H4 (cell line): ENCODE data around the gene RFC2. TPM values are rescaled to one million over a fixed set of nuclear protein-coding genes. Genes with fewer than 3 reads are reported as not detected.

ENCODE experiments used
- DNase-seq: peaks from one replicate; pipeline ENCODE4 v3.0.0-alpha.2; 2015; ENCODE audit warnings: low spot score
- total RNA-seq: library from RNA; depleted of rRNA; stranded (reverse); fragments of >200 nt; shearing (Covaris generic); gene quantifications from 2 replicates; pipeline ENCODE4 v1.2.3, GENCODE V29; 2014; rRNA removed

RFC2 gene
- 80.6 and 97.3 TPM in 2 replicates for total RNA-seq

DNA sequence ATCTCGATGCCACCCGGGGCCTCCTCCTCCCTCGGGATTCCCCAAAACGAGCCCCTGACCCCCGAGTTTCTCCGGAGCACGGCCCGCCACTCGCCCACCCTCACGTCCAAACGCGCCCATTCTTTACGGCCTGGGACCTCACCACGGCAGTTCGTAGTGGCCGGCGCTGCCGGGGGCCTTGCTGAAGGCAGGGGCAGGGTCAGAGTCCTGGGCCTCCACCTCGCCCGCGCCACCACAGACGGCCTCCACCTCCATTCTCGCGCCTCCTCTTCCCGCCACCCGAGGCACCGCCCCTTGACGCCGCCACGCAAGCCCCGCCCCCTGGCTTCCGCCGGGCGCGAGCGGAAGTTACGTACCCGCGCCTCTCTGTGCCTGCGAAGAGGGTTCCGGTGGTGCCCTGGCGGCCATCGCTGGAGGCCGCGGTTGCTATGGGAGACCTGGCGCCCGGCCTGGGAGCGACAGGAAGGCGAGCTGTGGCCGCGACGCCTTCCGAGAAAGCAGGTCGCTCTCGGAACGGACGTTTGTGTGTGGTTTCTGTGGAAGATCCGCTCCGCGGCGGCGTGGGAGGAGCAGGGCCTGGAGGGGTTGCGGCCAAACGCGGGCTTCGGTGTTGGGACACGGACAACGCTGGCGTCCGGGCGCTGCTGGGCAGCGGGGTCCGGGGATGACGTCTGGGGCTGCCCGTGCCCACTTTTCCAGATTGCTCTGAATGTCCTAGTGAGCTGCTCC lies at the start of gene RFC2:
TSS of gene RFC2 (minus strand) at position 271 of the 729 bp plus-strand sequence. CDS start at position 255, 16 bp downstream.
- DNase-seq: peak; percentile 98

DNA sequence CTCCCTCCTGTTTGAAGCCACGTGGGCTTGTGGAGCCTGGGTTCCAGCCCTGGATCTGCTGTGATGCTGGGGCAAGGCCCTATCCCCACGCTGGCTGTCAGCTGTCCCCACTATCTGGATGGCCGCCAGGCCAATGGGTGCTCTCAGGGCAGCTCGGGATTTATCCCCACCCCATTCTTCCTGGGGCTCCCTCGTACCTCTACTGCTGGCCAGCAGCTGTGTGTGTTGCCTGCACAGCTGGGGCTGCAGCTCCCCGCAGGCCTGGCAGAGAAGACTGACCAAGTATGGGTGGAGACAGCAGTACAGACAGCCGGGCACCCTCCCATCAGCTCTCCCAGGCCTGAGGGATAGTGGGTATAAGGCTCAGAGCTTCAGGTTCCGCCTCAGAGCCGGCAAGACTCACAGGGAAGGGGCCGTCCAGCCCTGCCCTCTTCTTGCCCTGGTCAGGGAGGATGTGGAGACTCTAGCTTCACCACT lies 48.6 kb upstream of the RFC2 start:
- no peak for DNase-seq

DNA sequence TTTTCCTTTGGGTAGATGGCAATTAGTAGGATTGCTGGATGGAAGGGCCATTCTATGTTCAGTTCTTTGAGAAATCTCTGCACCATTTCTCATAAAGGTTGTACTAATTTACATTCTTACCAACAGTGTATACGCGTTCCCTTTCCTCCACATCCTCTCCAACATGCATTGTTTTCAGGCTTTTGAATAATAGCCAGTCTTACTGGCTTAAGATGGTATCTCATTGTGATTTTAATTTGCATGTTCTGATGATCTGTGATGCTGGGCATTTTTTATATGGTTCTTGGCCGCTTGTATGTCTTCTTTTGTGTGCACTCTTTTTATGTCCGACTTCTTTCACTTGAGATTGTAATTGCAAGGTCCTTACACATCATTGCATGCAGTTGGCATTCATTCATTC lies 46.7 kb upstream of the RFC2 start:
- no peak for DNase-seq

DNA sequence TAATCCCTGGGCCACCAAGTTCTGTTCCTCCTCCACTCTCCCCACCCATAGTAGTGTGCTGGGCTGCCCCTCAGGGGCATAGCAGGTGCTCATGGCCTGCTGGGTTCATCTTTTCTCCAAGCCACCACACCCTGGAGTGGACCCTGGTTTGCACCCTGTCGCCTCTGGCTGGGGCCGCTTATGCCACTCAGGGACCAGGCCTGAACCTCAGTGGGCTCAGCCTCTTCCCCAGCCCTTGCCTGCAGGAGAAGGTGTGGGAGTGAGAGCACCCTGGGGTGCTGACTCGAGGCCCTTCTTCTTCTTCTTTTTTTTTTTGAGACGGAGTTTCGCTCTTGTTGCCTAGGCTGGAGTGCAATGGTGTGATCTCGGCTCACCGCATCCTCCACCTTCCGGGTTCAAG lies 45.2 kb upstream of the RFC2 start:
- DNase-seq: no peak

DNA sequence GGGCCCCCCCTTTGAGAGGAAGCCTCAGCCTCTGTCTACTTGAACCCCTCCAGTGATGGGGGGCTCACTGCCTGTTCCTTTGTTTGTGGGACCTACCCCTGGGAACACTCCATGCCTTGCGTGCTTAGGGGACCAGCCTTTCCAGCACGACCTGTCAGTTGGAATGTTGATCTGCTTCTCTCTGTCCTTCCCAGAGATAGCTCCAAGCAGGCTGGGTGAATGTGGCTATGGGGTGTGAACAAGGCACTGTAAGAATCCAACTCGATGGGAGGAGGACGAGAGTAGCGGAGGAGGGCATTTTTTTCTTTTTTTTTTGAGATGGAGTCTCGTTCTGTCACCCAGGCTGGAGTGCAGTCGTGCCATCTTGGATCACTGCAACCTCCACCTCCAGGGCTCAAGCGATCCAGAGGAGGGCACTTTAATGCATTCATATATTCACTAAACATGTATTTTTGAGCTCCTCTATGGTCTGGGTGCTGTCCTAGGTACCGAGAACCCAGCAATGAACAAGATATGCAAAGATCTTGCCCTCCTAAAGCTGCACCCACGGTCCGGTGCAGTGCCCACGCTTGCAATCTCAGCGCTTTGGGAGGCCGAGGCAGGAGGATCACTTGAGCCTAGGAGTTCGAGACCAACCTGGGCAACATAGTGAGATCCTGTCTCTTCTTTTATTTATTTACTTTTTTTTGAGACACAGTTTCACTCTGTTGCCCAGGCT lies 43.5 kb upstream of the RFC2 start:
- no peak for DNase-seq

DNA sequence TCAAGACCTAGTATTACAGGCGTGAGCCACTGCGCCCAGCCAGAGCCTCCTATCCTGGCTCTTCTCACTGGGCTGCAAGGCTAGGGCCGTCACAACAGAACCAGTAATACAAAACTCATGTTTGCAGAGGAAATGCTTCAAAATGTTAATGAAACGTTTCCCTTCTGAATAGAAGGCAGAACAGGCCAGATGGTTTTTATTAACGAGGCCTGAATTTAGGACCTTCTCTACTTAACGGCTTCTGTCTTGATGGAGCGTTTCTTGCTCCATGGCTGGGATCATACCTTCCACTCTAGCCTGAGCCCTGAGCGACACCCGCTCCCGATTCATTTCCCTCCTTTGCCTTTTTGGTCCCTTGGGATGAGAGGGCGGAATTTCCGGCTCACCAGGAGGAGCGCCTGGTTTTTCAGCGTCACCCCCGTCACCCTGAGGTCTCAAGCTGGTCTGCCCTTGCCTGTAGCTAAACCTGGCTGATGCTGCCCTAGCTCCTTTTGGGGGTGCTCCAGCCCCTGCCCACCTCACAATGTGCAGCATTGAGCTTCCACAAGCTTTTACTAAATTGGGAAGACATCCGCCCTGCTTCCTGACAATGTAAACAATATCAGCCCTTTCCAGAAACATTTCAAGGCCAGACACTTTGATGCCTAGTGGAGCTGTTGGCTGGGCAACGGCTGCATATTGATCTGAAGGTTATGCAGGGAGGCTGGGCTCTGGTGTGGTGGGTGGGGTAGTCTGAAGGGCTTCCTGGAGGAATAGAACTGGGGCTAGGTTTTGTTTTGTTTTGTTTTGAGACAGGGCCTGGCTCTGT lies 40.2 kb upstream of the RFC2 start:
- DNase-seq: no peak

DNA sequence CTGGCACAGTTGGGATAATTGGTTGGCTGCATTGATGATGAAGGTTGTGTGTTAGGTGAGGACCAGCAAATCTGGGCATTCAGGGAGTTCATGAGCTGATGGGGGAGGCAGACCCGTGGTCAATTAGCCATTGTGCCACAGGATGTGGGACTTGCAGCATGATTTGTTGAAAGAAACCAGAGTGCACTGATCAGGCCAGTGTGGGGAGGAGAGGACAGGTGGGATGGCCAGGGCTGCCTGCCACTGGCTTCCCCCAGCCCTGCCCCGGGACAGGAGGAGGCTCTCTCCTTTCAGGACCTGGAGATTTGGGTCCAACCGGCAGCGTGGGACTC lies 39.3 kb upstream of the RFC2 start:
- DNase-seq: no peak

DNA sequence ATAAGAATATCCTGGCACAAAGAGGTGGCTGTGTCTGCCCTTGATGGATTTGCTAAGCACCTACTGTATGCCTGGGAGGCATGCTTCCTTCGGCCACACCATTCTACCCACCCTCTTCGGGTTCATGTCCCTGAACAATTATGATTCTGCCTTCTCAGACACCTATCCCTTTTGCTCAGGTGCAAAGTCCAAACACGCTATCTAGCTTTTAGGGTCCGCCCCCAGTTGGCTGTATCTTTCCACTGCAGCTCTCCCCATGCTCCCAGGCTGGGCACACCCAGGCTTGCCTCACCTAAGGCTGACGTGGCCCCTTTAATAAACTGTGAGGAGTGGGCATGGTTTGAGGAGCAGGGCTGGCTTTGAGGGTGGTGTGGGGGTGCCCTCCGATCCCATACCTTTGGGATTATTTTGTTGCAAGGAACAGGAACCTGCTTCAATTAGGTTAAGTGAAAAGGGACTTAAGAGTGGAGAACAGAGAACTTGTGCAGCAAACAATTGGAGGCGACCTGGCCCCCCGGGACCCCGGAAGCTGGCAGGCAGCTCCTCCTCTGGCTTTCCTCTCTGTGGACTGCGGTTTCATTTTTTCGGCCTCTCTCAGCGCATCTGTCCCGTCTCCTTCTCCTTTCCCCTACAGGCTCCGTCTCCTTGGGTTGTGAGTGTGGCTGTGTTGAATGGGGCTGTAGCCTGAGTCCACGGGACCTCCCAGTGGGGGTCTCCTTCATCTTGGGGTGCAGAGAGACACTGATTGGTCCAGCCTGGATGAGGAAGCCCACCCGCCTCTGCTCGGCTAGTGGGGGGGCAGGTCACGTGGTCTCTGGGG lies 38.8 kb upstream of the RFC2 start:
- DNase-seq: no peak

DNA sequence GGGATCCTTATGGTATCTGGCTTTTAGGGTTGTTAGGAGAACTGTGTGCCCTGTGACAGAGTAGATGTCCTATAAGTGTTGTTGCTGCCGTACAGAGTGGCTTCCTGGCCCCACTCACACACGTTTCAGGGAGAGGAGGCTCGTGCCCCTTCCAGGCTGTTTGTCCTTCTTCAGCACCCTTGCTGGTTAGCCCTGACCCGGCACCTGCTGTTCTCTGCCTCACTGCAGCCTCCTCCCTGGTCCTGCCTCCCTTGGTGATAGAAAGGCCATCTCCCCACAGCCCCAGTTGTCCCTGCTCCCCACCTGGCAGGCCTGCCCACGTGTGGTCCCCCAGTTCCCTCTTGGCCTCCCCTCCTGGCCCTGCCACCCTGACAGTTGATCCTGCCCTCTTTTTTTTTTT lies 37.3 kb upstream of the RFC2 start:
- DNase-seq: no peak

DNA sequence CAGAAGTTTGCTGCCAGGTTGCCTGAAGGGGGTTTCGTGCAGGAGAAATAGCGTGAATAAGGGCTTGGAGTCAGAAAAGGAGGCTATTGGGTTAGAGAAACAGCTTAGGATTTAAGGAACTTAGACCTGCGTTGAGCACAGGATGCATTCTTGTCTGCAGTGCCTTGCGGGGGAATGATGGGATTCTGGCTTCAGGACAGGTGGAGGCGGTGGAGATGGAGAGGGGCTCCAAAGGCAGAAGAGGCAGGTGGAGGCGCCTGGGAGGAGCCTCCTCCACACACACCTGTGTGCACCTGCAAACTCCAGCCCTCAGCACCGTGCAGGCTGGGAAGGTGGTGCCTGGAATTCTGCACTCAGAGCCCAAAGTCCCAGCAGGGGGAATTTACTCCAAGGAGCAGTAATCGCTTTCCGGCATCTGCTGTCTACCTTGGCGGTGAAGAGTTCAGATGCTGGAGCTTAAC lies 36.8 kb upstream of the RFC2 start:
- no peak for DNase-seq

DNA sequence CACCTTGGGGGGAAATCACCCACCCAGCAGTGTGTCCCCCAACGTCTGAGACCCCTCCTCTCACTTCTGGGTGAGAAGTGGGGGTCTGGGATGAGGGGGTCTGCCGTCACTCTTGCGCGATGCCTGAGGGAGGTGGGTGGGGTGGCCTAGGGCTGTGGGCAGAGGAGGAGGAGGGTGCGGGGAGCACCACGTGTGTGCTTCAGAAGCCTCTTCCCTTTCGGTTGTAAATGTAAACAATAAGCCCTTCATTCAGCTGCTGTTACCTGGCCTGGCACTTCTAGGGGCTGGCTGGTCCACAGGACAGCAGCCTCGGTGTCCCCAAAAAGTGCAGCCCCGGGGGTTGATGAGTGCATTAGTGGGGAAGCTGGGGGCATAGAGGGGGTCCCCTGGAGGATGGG lies 36.4 kb upstream of the RFC2 start:
- no peak for DNase-seq

DNA sequence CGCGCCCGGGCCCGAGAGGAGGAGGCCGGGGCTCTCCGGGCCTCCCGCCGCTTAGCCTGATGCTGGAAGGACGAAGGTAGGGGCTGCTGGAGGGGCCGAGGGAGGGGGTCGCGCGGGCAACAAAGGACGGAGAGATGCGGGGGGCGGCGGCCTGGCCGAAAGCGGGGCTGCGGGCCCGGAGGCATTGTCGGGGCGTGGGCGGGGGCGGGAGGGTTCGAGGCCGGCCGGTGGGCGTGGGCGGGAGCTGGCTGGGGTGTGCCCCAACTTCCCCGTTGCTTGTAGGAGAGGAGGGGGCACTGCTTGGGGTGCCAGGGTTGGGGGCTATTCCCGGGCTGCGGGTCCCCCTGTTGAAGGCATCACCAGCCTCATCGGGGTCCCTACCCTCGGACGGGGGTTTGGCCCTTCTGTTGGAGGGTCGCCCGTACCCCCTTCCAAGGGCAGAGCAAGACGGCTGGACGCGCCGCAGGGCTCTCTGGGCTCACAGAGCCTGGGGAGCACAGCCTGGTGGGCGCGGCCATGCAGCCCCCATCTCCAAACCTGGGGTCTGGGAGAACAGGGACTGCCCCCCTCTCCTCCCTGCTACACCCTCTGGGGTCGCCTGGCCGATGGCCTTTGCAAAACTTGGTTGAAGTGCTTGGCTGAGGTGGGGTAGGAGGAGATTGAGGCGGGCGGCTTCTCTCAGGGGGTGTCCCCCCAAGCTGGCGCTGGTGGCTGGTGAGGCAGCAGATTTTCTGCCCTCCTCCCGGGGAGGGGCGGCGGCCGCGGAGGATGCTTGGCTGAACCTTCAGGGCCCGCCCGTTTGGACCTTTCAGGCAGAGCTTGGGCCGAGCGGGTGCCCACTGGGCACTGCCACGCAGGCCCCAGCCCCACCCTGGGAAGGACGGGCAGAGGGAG lies 35.7 kb upstream of the RFC2 start:
- DNase-seq: no peak

DNA sequence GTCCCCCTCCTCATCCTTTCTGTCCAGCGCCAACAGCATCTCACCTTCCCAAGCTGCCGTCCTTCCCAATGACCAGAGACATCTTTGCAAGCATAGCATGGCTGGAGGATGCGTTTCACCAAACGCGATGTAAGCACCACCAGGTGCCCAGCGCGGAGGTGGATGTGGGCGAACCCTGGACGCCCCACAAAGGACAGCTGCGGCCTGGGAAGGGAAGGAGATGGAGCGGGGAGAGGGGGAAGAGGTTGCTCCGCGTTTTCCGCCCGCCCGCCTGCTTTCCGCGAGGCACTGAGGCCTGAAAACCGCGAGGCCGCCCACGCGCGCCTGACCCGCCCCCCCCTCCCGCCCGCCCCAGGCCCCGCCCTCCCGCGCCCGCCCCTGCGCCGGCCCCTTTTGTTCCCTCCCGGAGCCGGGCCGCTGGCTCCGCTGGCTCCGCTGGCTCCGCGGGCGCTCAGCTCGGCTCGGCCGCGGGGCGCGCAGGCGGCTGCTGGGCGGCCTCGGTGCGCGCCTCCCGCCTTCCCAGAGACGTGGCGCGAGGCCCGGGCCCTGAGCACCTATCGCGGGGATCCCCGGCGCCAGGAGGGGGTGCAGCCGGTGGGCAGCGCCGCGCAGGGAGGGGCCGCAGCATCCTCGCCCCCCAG lies 34.9 kb upstream of the RFC2 start, which contains the start of gene CLIP2:
TSS of gene CLIP2 (plus strand) at position 390 of the 641 bp plus-strand sequence. CDS start 28,140 bp downstream, outside the sequence.
- DNase-seq: peak; percentile 62

DNA sequence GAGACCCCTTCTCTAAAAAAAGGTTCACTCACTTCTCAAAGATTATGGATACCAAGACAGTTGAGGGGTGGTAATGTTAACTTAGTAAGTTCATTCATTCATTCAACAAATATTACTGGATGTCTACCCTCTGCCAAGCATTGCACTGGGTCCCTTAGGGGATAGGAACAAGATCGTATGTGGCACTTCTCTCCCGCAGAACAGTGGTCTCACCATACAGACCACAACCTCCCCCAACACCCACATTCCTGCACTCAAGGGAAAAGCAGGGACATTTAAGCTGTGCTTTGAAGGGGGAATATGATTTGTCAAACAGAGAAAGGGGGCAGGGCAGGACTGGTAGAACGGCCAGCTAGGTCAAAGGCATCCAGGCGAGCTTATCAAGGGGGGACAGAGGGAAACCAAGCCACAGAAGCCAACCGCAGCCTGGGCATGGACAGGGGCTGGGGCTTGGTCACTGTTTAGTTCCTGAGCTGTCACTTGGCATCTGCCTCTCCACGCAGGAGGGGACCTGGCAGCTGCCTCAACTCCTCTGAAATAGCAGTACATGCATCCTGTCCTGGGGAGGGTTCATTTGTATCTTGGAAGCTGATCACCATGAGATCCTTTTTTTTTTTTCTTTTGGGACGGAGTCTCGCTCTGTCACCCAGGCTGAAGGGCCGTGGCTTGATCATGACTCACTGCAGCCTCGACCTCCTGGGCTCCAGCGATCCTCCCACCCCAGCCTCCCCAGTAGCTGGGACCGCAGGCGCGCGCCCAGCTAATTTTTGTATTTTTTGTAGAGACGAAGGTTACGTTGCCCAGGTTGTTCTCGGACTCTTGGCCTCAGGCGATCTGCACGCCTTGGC lies 34.1 kb upstream of the RFC2 start:
- no peak for DNase-seq

DNA sequence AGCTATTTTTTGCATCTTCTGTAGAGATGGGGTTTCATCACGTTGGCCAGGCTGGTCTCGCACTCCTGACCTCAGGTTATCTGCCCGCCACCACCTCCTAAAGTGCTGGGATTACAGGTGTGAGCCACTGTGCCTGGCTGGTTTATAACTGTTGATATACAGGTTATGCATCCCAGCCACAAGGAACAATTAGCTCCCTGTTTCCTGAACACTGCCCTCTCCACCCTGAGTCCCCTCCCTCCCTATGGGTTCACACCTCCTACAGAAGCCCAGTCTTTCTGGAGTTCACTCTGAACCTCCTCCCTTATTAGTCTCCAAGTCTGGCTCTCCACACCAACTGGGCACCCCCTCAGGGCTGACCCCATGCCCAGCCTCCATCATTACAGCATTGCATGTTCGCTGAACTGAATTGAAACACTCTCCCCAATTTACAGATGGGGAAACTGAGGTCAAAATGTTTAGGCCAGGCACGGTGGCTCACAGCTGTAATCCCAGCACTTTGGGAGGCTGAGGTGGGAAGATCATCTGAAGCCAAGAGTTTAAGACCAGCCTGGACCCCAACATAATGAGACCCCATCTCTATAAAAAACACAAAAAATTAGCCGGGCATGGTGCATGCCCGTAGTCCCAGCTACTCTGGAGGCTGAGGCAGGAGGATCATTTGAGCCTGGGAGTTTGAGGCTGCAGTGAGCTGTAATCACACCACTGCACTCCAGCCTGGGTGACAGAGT lies 33.3 kb upstream of the RFC2 start:
- no peak for DNase-seq

DNA sequence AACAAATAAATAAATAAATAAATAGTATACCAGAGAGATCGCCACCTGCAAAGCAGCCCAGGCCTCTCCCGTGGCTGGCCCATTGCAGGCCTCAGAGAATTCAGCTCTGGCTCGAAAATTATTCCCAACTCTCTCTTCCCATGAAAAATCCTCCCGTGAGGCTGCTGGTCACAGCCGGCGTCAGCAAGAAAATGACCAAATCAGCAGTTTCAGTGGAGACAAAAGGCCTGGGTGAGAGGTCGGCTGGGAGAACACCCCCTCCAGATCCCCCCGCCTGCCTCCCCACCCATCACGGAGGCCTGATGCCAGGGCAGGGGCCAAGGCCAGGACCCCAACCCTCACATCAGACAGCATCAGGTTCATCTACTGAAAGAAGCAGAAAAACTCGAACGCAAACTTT lies 31.9 kb upstream of the RFC2 start:
- DNase-seq: no peak

DNA sequence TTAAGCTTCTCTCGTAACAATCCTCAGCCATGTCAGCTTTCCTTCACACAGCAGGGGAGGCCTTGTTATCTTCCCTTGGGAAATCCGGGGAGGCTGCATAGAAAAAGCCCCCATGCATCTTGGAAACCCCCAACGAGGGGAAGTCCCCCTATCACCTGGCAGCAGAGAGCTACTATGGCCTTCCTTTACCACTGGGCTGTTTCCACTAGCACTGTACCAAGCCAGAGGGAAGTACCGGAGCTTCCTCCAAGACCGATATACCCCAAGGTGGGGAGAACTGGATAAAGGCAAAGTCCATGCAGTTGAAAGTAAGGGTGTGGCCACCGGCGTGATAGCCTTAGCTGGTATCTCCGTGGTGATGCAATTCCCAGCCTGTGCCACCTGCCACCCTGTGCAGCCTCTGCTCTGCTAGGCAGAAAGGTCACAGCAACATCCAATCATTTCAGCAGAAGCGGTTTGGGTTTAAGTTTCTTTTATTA lies 30.6 kb upstream of the RFC2 start:
- no peak for DNase-seq

DNA sequence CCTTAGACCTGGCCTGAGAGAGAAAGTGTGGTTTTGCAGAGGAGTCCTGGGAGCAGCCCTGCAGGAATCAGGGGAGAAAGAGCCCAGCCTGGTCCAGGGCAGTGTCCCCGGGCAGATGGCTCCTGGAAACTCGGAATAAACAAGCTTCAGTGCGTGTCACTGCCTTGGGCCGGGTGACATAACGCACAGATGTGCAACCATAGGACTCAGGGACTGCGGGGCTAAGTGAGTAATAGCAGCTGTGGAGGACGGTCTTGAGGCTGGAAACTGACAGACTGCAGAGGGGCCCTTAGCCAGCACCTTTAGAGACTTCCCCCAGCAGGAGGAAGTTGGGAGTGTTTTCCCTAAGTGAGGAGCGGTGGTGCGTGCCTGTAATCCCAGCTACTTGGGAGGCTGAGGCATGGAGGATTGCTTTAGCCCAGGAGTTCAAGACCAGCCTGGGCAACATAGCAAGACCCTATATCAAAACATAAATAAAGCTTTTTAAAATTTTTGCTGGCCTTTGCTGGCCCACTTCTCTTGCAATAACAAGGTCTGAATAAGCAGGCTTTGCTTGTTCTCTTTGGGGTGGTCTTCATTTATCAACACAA lies 29.8 kb upstream of the RFC2 start:
- DNase-seq: no peak
